CD4-positive, alpha-beta T cell (primary cell): Measurements from ENCODE around the gene GULP1. TPM values are rescaled to one million over a fixed set of nuclear protein-coding genes. Genes with fewer than 3 reads are reported as not detected.
"Not testable (repeated sequence)": the region's sequence is repeated elsewhere in the genome, so short reads cannot be mapped to it uniquely, and the experiment has no call there.

Experiments
- ATAC-seq: fragments of 200-7000 bp; cut with Tn5 transposase; one replicate; pipeline ENCODE4 v1.10.0; 2022; ENCODE audit warnings: mild to moderate bottlenecking; ENCODE audit not compliant: poor library complexity
- CTCF ChIA-PET: fragments of 350-600 bp; sonication (Branson Sonifier 250); formaldehyde crosslinking; loops from one replicate; lab custom pipeline; 2021; ENCODE audit warnings: antibody characterized with exemption, inconsistent platforms; lab: Charles Lee
- POLR2A ChIA-PET: fragments of 350-600 bp; sonication (Branson Sonifier 250); formaldehyde crosslinking; loops from one replicate; lab custom pipeline; 2021; ENCODE audit warnings: antibody characterized with exemption, inconsistent platforms; lab: Charles Lee
- DNase-seq, 14 experiments: peaks; one replicate each; pipeline ENCODE4 v3.0.0-alpha.2; 2013 to 2020; ENCODE audit warnings: mixed read lengths in 2 of 14
- H3K27ac ChIP-seq, 2 donors: one replicate each; pipeline versions ENCODE4 v1.5.1 to v1.7.0; 2013; ENCODE audit warnings: low read length in 2 of 2, low read depth in 1 of 2, mild to moderate bottlenecking in 1 of 2
- H3K27me3 ChIP-seq, 2 experiments: 1 replicate in 1 of 2; 2 replicates in 1 of 2; pipeline versions ENCODE4 v1.6.1 to v1.7.0; 2013; ENCODE audit warnings: low read length in 2 of 2, control low read depth in 1 of 2, mild to moderate bottlenecking in 1 of 2, moderate library complexity in 1 of 2; ENCODE audit not compliant: insufficient read depth in 2 of 2, control insufficient read depth in 1 of 2
- H3K36me3 ChIP-seq: one replicate; pipeline ENCODE4 v1.6.1; 2013; ENCODE audit warnings: low read length, control low read depth; ENCODE audit not compliant: insufficient read depth
- H3K4me1 ChIP-seq: one replicate; pipeline ENCODE4 v1.6.1; 2013; ENCODE audit warnings: low read length, control low read depth; ENCODE audit not compliant: insufficient read depth
- H3K4me3 ChIP-seq: one replicate; pipeline ENCODE4 v1.5.1; 2013; ENCODE audit warnings: mild to moderate bottlenecking, low read length, moderate library complexity
- H3K9me3 ChIP-seq, 2 experiments: 1 replicate in 1 of 2; 2 replicates in 1 of 2; pipeline versions ENCODE4 v1.6.1 to v1.7.0; 2013; ENCODE audit warnings: low read length in 2 of 2, mild to moderate bottlenecking in 2 of 2, control low read depth in 1 of 2, moderate library complexity in 1 of 2; ENCODE audit not compliant: control insufficient read depth in 1 of 2, insufficient read depth in 1 of 2
- H3K27ac Mint-ChIP-seq: one replicate; pipeline ENCODE4 v1.8.0; 2020; ENCODE audit warnings: mixed read lengths
- H3K27me3 Mint-ChIP-seq: one replicate; pipeline ENCODE4 v1.8.0; 2021; ENCODE audit warnings: mixed read lengths
- H3K36me3 Mint-ChIP-seq: one replicate; pipeline ENCODE4 v1.8.0; 2021; ENCODE audit warnings: low read depth, mixed read lengths
- H3K4me1 Mint-ChIP-seq: one replicate; pipeline ENCODE4 v1.8.0; 2021; ENCODE audit warnings: low read depth, mixed read lengths
- H3K4me3 Mint-ChIP-seq: one replicate; pipeline ENCODE4 v1.8.0; 2020; ENCODE audit warnings: mild to moderate bottlenecking, mixed read lengths
- H3K9me3 Mint-ChIP-seq: one replicate; pipeline ENCODE4 v1.8.0; 2020; ENCODE audit warnings: mixed read lengths
- CTCF ChIP-seq: fragments of 200-600 bp; IDR thresholded peaks from one replicate; pipeline ENCODE4 v1.8.0; 2022; ENCODE audit warnings: antibody characterized with exemption, mild to moderate bottlenecking
- intact Hi-C, 2 experiments: fragments of 100-400 bp; cut with DNase I in 1 of 2; cut with micrococcal nuclease in 1 of 2; formaldehyde crosslinking; loops; one replicate each; pipeline versions ENCODE4 v1.15.1 to v1.9.0; 2023 to 2025; cut with DNase I, micrococcal nuclease
- total RNA-seq, 174 experiments: library from RNA in 2 of 174; stranded (reverse) in 2 of 174; gene quantifications; one replicate each; pipeline ENCODE4 v1.2.3 and lab custom pipeline; 2021 to 2026

The GULP1 gene
- total RNA-seq, 2 experiments from 2014 or later, result not detected

DNA sequence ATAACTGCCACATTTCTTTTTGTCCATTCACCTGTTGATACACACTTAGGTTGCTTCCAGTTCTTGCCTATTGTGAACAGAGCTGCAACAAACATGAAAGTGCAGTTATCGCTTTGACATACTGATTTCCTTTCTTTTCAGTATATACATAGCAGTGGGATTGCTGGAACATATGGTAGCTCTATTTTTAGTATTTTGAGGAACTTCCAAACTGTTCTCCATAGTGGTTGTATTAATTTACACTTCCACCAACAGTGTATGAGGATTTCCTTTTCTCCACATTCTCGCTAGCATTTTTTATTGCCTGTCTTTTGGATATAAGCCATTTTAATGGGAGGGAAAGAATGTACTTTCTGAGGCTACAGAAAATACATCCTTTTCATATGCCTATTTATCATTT, 167.4 kb downstream of the GULP1 start:
- H3K27me3 ChIP-seq, result no peaks in the 10 kb centered on the region
- CTCF ChIA-PET, result no interaction called here
- POLR2A ChIA-PET, result no interaction called here
- no peak overlapping the region for H3K27ac Mint-ChIP-seq
- peaks cover 0 to 4% of the 10 kb centered on the region in 2 experiments for H3K9me3 ChIP-seq
- no peak overlapping the region for H3K4me3 ChIP-seq
- DNase-seq (no peak), ATAC-seq (no peak)
- no peaks in the 10 kb centered on the region for H3K36me3 Mint-ChIP-seq
- no peaks in the 10 kb centered on the region for H3K9me3 Mint-ChIP-seq
- intact Hi-C loops, result no loop called here
- no peaks in the 10 kb centered on the region for H3K4me1 ChIP-seq
- TF ChIP-seq CTCF, result no peak
- no peak overlapping the region for H3K27ac ChIP-seq
- no peaks in the 10 kb centered on the region for H3K27me3 Mint-ChIP-seq
- no peak overlapping the region for H3K4me3 Mint-ChIP-seq
- H3K4me1 Mint-ChIP-seq, result no peaks in the 10 kb centered on the region
- no peaks in the 10 kb centered on the region for H3K36me3 ChIP-seq

DNA sequence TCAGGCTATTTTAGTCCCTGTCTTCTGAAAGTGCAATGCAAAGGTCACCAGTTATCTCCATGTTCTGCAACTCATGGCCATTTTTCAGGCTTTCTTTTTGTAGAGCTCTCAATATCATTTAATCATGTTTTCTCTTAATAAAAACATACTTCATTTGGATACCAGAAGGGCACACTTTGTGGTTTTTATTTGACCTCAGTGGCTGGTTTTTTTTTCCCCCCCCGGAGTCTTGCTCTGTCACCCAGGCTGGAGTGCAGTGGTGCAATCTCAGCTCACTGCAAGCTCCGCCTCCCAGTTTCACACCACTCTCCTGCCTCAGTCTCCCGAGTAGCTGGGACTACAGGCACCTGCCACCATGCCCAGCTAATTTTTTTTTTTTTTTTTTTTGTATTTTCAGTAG, 174.4 kb downstream of the GULP1 start:
- H3K36me3 Mint-ChIP-seq, POLR2A ChIA-PET: not testable (repeated sequence)

DNA sequence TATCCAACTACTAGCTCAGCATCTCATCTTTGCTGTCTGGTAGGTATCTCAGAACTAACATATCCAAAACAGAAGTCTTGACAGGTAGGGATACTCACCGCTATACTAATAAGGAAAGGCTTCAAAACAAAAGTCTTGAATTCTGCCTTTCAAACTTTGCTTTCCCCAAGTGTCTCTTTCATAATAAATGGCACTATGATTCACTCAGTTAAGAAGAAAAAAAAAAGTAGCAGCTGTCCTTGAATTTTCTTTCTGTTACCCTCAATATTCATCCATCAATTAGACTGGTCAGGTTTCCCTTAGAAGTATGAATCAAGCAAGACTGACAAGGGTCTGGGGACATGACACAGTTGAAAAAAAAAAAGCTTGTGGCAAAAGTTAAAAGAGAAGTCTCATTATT, 175.1 kb downstream of the GULP1 start:
- no peak for ATAC-seq
- H3K27me3 Mint-ChIP-seq, result no peaks in the 10 kb centered on the region
- POLR2A ChIA-PET, result no interaction called here
- H3K9me3 Mint-ChIP-seq, result no peaks in the 10 kb centered on the region
- Histone ChIP-seq H3K9me3 (no peaks in the 10 kb centered on the region), H3K36me3 (no peaks in the 10 kb centered on the region), H3K4me3 (no peak overlapping the region), H3K27me3 (no peaks in the 10 kb centered on the region), H3K27ac (no peak overlapping the region), H3K4me1 (no peaks in the 10 kb centered on the region)
- H3K27ac Mint-ChIP-seq, result no peak overlapping the region
- intact Hi-C loops, result no loop called here
- DNase-seq, result no peak
- no peaks in the 10 kb centered on the region for H3K4me1 Mint-ChIP-seq
- no peak overlapping the region for H3K4me3 Mint-ChIP-seq
- CTCF ChIA-PET, result no interaction called here
- no peak for TF ChIP-seq CTCF
- H3K36me3 Mint-ChIP-seq, result no peaks in the 10 kb centered on the region

More for the DNA sequence above, 174.4 kb downstream of the GULP1 start:
- DNase-seq, H3K27me3 Mint-ChIP-seq, H3K4me1 Mint-ChIP-seq, H3K4me3 Mint-ChIP-seq, H3K9me3 ChIP-seq, intact Hi-C loops, H3K9me3 Mint-ChIP-seq, H3K4me1 ChIP-seq, H3K36me3 ChIP-seq, CTCF ChIA-PET, H3K27ac Mint-ChIP-seq, H3K27ac ChIP-seq, H3K27me3 ChIP-seq, H3K4me3 ChIP-seq, ATAC-seq: not testable (repeated sequence)

- Mint-ChIP-seq H3K4me3 (no peak overlapping the region), H3K27ac (no peak overlapping the region), H3K9me3 (no peaks in the 10 kb centered on the region), H3K36me3 (no peaks in the 10 kb centered on the region), H3K27me3 (no peaks in the 10 kb centered on the region), H3K4me1 (no peaks in the 10 kb centered on the region)
- no peak for TF ChIP-seq CTCF
- Histone ChIP-seq H3K27me3 (no peaks in the 10 kb centered on the region), H3K4me3 (no peak overlapping the region), H3K4me1 (no peaks in the 10 kb centered on the region), H3K27ac (no peak overlapping the region), H3K9me3 (no peaks in the 10 kb centered on the region), H3K36me3 (no peaks in the 10 kb centered on the region)
- ATAC-seq, result no peak
- CTCF ChIA-PET, result no interaction called here
- POLR2A ChIA-PET, result no interaction called here
- DNase-seq, result no peak
- intact Hi-C loops, result no loop called here
Observed at GRCh38 chr2:188471166-188471565, 179.5 kb downstream of the GULP1 start.
